ENCODE data around the gene TKTL1.

TKTL1 gene

DNA sequence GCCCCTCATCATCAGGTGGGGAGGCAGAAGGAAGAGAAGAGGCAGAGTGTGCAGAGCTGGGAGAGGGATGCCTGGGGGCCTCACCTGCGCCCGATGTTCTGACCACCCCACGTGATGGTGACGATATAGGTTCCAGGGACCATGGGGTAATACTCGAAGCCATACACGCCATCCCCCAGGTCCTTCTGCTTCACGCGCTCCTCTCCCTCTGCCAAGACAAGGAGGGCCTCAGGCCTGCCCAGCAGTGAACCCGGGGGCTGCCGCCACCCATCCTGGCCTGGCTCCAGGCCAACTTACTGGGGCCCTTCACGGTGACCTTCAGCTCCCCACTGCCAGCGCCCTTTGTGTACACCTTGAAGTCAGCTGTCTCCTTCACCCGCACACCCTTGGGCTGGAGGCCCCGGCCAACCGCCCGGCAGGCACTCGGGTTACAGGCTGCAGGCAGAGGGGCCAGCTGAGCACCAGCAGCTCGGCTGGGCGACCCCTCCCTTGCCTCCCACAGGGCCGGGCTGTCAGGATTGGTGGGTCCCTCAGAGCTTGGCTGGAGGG lies 69.5 kb downstream of the TKTL1 start:
- no peak for DNase-seq

DNA sequence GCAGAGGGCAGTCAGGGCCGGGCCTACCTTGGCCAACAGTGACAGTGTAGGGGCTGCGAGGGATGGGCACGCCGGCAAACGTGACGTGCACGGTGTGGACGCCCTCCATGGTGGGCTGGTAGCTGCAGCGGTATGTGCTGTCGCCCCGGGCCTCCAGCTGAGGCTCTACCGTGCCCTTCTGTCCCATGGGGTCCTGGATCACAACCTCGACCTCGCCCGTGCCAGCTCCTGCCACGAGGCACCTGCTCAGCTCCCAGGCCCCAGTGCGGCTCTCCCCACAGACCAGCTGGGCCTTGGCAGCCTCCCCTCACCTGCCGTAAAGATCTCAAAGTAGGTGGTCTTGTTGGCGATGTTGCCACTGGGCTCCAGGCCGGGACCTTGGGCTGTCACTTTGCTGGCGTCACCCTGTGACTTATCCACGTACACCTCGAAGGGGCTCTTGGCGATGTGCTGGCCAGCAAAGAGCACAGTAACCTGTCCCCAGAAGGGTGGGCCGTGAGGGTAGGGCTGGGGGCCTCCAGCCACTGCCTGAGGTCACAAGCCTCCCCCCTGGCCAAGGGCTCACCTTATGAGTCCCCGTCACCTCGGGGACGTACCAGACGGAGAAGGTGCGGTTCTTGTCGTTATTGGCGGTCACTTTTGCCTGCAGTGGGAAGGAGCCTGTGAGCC lies 70.5 kb downstream of the TKTL1 start:
- DNase-seq, result no peak

DNA sequence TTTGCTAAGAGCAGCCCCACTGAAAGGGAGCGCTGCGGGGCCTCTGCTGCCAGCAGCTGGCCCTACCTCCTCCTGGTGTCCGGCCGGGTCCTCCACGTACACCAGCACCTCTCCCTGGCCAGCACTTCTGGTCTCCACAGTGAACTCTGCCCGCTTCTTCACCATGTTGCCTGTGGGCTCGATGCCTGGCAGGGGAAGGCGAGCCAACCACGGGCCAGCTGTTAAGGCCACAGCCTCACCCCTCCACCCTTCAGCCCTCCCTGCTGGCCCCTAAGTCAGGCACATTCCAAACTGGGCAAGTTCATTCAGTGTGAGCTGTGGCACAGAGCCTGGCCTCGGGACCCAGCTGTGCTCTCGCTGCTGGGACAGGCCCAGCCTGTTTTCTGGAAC lies 71.1 kb downstream of the TKTL1 start:
- no peak for DNase-seq

DNA sequence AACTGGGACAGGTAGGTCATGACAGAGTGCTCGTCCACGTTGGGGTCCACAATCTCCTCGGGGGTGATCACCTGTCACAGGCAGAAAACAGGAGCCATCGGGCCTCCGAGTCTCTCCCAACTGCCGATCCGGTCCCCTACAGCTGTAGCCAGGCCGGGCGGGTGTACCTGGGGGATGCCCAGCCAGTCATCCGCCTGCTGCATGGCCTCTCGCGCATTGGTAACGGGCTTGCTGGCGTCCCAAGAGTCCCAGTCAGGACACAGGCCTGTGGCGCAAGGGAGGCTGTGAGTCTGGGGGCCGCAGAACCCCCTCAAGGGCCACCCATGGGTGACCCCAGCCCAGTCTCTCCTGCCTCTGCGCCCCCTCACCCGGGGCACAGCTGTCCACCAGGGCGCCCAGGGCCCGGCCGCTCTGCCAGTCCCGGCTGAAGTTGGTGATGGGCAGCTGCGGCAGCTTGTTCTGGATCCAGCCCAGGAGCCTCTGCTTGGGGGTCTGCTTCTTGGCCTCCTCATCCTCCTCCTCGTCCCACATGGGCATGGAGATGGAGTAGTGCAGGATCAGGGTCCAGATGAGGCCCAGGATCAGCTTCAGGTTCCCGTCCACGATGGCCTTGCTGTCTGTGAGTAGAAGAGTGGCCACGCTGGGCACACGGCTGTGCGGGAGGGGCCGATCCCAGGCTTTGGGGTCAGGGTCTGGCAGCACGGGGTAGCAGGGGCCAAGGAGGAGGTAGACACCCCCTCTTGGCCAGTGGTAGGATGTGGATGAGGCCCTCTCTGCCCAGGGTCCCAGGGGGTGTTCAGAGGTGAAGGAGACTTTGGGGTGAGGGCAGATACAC lies 72.1 kb downstream of the TKTL1 start:
- DNase-seq, result no peak

DNA sequence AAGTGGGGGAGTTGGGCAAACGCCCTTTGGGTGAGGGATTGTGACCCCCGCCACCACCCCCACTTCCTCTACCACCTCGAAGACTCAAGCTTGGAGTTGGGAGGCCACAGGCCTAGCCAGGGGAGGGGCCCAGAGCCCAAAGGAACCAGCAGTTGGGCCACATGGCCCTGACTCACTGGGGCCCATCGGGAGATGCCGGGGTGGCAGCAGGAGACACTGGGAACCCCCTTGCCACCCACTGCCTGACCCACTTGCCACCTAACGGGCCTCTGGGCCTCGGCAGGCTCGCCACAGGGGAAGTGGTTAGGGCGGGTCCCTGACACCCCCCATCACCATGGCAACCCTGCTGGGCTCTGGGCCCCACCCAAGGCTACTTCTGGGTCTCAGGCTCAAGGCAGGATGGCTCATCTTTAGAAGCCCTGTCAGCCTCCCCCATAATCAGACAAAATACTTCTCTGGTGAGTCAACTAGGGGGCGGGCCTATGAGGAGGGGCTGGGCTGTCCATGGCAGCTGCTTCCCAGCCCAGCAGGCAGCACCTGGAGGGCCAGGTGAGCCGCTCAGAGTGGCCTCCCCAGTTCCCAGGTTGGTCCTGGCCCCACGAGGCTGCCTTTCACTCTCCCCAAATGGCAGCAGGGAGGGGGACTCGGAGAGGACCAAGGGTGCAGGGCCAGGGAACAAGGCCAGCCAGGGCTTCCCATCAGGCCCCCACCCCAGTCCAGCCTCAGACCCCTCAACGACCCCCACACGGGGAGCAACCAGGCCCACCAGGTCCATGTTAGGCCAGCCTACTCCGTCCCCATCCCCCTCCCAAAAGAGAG lies 73.2 kb downstream of the TKTL1 start:
- peak; percentile 79 for DNase-seq

DNA sequence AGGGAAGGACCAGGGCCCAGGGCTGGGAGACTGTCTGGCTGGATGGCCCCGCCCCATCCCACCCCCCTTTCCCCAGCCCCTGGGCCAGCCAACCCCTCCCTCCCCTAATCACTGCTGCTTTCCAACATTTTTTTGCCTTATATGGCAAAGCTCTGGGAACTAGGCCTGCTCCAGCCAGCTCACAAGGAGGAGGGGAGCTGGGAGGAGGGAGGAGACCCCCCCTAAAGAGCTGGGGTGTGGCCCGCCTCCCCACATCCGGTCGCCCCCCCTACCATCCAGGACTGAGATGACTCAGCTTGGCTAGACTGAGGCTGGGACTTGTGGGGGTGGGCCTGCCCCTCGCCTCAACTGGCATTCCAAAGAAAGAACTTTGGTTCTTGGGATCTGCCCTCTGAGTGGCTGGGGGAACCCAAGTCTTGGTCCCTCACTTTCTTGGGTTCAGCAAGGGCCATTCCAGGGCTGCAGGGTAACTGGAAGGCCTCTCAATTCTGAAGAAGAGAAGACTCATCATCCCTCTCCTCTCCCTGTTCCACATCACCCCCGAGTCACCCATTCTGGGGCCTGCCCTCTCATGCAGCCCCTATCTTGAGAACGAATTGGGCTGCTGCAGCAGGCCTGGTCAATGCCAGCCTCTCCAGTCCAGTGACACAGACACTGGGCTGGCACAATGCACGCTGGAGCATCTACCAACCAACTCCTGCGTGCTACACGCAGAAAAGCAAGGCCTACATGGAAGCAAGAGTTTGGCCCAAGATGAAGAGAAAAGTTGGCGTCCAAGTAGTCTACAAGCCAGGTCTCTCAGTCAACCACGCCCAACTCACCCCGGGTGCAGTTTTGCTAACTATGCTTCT lies 74.1 kb downstream of the TKTL1 start:
- DNase-seq, result peak; percentile 51

DNA sequence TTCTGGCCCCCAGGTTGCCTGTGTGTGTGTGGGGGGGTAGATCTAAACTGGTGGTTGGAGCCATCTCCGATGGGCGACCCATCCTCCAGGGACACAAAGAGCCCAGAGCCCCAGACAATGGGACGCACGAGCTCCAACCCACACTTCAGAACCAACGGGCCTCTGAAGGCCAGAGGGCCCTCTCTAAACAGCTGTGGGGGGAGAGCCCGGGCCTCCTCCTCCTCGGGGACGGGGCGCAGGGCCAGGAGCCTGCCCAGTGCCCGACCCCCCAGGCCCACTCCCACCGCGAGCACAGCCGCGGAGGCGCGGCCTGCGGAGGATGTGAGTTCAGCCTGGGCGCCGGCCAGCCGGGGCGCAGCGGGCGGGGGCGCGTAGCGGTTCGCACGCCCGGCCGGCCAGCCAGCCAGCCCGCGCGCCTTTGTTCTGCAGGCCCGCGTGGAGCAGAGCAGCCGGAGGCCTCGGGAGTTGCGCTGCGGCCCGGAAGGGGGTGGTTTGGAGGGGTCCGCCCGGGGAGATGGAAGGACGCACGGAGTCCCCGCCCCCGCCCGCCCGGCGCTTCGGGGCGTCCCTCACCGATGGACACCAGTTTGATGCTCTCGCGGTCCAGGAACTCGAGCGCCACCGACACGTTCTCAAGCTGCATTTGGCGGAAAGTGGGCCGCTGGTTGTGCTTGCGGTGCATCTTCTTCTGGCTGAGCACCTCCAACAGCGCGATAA lies 74.9 kb downstream of the TKTL1 start:
- no peak for DNase-seq

DNA sequence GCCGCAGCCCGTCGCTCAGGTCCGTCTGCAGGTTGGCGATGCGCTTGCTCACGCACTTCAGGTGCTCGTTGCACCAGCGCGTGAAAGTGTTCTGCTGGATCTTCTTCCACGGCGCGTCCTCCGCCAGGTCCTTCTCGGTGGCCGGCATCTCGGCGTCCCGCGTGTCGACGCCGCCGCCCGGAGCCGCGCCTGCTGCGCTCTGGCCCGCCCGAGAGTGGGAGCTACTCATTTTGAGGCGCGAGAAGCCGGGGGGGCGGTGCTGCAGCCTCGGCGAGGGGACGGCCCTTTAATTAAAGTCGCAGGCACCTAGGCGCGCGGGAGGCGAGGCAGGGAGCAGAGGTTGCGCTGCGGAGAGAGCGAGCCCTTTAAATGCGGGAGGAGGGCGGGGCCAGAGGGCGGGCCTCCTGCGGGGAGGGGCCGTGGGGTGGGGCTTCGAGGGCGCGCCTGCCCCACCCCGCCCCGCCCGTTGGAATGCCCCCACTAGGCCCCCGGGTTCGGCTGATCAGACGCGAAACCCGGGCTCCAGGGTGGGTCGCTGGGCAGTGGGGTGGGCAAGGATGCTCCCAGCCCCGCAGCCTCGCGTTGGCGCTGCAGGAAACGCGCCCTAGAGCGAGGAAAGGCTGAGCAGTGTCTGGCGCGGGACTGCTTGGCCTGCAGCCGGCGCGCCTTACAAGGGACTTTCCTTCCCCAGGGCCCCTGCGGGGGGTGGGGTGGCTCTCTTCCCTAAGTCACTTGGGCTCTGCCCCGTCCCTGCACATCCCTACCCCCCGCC lies 75.6 kb downstream of the TKTL1 start:
- peak; percentile 88 for DNase-seq

DNA sequence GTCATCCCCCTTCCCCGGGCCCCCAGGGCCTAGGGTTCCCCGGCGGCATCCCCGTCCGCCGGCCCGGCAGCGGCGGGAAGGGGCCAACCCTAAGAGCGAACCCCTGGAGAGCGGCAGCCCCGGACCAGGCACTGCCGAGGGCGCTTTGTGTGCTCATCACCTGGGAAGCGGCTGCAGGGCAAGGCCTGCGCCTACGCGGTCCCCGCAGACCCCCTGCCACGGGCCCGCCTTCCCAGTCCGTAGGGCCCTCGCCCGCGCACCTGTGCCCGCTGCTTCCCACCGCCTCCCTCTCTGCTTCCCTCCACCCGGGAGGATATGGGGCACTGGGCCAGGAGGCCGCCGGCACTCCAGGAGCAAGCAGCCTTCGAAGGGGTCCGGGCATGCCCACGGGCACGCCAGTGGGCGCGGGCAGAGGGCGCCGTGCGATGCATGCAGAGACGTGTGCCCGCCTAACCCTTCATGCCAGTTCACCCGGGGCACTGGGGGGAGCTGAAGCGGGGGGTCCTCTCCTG lies 76.2 kb downstream of the TKTL1 start:
- no peak for DNase-seq

DNA sequence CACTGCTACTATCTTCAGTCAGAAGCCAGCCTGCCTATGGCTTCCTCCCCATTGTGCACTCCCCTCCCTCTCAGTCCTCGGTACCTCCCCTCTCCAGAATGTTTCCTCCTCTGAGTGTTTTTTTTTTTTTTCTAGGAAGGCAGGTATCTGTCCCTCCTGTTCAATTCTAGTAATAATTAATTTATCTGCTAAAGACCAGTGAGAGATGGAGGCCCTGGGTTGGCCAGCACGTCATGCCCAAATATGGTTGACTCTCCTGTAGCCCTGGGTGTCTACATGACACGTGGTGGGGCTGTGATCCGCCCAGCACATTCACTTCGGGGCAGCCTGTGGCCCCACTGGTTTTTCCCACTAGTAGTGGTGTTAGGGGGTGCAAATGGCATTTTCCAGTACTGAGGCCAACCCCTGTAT lies 77.0 kb downstream of the TKTL1 start:
- no peak for DNase-seq

DNA sequence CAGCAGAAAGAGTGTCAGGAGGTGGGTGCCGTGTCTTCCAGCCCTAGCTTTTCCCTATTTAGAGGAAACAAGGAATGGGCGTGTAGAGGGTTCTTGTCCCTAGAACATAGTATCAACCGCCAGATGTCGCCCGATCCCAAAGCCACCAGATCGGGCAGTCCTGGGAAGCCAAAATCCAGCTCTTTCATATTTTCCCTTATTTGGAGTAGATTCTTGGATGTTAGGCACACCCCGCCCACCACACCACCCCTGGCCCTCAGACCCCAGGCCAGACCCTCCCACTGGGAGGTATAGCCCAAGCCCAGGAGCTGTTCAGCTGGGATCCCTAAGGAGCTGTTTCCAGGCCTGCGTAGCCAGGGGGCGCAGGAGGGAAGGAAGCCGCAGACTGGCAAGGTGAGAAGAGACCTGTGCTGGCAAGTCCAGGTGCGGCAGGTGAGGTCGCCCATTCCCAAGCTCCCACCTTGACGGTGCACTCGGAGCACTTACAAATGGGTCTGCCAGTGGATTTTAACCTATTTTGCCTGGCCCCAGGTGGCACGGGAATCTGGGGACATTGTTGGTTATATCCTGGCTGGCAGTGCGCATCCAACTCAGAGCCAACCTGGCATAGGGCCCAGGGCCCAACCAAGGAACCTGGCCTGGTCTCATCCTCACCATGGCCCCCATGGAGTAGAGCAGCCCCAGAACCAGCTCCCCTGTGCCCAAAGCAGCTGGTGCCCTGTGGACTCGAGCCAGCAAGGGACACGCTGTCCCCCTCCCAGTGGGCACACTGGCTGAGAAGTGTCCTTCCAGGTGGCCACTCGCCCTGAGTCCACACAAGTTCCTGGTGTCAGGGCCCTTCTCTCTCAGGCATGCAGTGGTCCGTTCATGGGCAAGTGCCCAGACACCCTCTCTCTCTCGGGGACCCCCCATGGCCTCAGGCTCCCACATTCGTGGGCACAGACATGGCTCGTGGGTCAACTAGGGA lies 78.0 kb downstream of the TKTL1 start:
- DNase-seq, result no peak

DNA sequence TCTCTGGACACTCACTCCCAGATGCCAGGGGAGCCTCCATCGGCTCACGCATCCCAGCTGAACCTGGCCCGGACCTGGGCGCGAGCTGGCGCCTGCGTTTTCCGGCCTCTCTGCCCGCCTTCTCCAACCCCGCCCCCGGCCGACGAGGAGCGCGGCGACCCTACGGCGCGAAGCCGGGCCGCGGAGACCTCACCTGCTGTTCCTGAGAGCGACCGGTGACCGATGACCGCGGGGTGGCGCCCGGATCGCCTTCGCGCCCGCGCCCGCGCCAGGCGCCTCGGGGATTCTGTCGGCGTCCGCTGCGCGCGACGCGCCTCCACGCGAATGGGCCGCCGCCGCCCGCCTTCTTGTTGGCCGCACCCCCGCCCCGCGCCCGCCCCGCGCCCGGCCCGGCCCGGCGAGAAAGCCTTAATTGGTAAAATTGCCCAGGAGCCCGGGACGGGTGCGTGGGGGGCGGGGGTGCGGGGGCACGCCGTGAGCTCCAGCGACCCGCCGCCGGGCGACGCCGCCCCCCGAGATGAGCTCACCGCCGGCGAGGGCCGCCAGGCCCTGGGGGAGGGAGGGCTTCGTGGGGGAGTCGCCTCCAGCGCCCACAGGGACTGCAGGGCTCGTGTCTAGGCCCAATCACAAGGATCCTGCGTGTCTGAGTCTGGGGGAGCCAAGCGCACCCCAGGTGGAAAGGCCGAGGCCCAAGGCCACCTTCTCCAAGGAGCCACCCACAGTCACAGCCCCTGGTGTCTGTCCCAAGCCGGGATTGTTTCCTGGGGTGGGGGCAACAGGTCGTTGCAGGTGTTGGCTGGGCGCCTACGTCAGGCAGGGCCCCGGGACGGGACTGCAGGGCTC lies 78.9 kb downstream of the TKTL1 start, which contains the start of gene FLNA:
TSS of gene FLNA (minus strand) at position 322 of the 843 bp plus-strand sequence. CDS start 3,389 bp downstream, outside the sequence.
- DNase-seq, result no peak

DNA sequence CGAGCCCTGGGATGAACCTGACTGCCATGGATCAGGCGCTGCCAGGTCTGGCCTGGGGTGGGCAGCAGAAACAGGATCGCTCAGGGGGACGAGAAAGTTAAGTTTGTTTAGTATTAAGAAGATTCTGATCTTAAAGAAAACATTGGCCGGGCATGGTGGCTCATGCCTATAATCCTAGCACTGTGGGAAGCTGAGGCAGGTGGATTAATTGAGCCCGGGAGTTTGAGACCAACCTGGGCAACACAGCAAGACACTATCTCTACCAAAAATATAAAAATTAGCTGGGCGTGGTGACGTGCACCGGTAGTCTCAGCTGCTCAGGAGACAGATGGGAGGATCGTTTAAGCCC lies 79.5 kb downstream of the TKTL1 start:
- DNase-seq, result no peak

DNA sequence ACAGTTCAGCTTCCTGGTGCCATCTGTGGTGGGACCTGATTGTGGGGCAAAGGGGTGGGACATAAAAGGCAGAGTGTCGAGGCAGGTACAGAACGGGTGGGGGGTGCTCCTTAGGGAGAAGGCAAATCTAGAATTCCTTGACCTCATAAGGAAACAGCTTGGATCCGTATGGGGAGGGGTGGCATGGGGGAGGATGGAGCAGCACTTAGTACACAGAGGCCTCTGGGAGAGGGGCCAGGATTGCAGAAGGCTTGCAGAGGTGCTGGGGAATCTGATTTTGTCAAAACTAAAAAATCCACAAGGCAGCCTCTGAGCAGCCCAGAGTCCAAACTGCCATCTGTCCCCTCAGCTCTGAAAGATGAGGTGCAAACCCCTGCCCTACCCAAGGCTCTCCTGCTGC lies 81.2 kb downstream of the TKTL1 start:
- DNase-seq, result no peak

DNA sequence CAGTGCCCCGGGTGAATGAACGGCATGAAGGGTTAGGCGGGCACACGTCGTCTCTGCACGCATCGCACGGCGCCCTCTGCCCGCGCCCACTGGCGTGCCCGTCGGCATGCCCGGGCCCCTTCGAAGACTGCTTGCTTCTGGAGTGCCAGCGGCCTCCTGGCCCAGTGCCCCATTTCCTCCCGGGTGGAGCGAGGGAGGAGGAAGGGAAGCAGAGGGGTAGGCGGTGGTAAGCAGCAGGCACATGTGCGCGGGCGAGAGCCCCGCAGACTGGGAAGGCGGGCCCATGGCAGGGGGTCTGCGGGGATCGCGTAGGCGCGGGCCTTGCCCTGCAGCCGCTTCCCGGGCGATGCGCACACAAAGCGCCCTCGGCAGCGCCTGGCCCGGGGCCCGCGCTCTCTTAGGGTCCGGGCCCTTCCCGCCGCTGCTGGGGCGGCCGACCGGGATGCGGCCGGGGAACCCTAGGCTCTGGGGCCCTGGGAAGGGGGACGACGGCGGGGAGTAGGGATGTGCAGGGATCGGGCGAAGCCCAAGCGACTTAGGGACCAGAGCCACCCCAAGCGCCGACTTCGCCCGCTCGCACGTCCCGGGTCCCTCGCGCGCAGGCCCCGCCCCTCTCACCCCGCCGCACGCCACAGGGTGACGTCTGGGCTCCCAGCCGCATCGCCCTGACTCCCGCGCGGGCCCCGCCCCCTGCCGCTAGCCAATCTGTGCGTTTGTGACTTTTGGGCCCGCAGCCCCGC lies 82.6 kb downstream of the TKTL1 start:
- no peak for DNase-seq

DNA sequence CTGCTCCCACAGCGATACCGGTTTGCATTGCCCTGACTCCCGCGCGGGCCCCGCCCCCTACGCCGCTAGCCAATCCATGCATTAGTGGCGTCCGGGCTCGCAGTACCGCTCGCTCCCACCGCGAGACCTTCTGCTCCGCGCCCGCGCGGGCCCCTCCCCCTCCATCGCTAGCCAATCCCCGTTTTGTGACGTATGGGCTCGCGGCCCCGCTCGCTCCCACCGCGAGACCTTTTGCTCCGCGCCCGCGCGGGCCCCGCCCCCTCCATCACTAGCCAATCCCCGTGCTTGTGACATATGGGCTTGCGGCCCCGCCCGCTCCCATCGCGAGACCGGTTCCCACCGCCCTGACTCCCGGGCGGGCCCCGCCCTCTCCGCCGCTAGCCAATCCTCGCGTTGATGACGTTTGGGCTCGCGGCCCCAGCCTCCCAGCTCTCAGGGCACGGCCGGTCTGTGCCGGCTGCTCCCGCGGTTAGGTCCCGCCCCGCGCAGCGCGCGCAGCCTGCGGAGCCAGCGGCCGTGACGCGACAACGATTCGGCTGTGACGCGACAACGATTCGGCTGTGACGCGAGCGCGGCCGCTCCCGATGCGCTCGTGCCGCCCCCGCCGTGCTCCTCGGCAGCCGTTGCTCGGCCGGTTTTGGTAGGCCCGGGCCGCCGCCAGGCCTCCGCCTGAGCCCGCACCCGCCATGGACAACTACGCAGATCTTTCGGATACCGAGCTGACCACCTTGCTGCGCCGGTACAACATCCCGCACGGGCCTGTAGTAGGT lies 83.4 kb downstream of the TKTL1 start, which contains the start of gene EMD:
TSS of gene EMD (plus strand) at position 497 of the 770 bp plus-strand sequence. CDS start at position 687, 190 bp downstream.
- peak; percentile 94 for DNase-seq

DNA sequence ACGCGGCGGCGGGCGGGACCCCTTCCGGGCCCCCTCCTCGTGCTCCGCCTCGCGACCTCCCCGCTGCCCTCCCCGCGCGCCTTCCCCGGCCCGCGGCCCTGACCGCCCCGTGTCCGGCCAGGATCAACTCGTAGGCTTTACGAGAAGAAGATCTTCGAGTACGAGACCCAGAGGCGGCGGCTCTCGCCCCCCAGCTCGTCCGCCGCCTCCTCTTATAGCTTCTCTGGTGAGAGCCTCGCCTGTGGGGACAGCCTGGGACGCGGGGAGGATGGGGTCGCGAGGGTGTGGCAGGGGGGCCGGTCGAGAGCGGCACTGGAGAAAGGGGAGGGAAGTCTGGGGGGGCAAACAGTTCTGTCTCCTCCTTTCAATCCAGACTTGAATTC lies 84.0 kb downstream of the TKTL1 start:
- no peak for DNase-seq
